Astrocyte of the cerebellum (primary cell): ENCODE results near the gene STX4.

Experiments
- DNase-seq: peaks from one replicate; pipeline ENCODE4 v3.0.0-alpha.2; 2011; ENCODE audit warnings: low read depth
- H3K4me3 ChIP-seq: 2 replicates; pipeline ENCODE4 v1.5.1; 2011; ENCODE audit warnings: mild to moderate bottlenecking, low read depth, low read length, moderate library complexity
- CTCF ChIP-seq: IDR thresholded peaks from 2 replicates; pipeline ENCODE4 v1.5.1; 2012; ENCODE audit warnings: low read length, low read depth, moderate library complexity, mild to moderate bottlenecking; ENCODE audit errors: missing control alignments
- in situ Hi-C: cut with HindIII; loops from 2 replicates; pipeline ENCODE4 v1.10.0; 2017; ENCODE audit warnings: low sequenced_read_pairs

Gene STX4

GRCh38 chr16:31033709-31034492, 543 bp downstream of the STX4 start:
- peak overlapping the region; percentile 73 for H3K4me3 ChIP-seq
- TF ChIP-seq CTCF, result no peak
- in situ Hi-C loops, result no loop called here
- peak; percentile 56 for DNase-seq

GRCh38 chr16:31036691-31037090, 3.3 kb downstream of the STX4 start:
- in situ Hi-C loops, result no loop called here

GRCh38 chr16:31038993-31039392, 5.6 kb downstream of the STX4 start:
- H3K4me3 ChIP-seq, result no peak overlapping the region
- no peak for TF ChIP-seq CTCF
- no peak for DNase-seq
- in situ Hi-C loops, result no loop called here

More at GRCh38 chr16:31036691-31037090, 3.3 kb downstream of the STX4 start:
- DNase-seq, result no peak
- no peak for TF ChIP-seq CTCF
- no peak overlapping the region for H3K4me3 ChIP-seq

GRCh38 chr16:31042866-31043265, 9.5 kb downstream of the STX4 start:
- no peak for TF ChIP-seq CTCF
- H3K4me3 ChIP-seq, result no peak overlapping the region
- in situ Hi-C loops, result no loop called here
- DNase-seq, result no peak

GRCh38 chr16:31043352-31043751, 10.0 kb downstream of the STX4 start:
- DNase-seq, result no peak
- no peak for TF ChIP-seq CTCF
- H3K4me3 ChIP-seq, result no peak overlapping the region
- in situ Hi-C loops, result no loop called here

GRCh38 chr16:31043898-31044481, 10.6 kb downstream of the STX4 start:
- in situ Hi-C loops, result no loop called here
- no peak for DNase-seq
- no peak overlapping the region for H3K4me3 ChIP-seq
- TF ChIP-seq CTCF, result no peak
